Smooth muscle cell (in vitro differentiated cells): ENCODE measurements around the gene NUDT15. TPM values are rescaled to one million over a fixed set of nuclear protein-coding genes. Genes with fewer than 3 reads are reported as not detected.
"Not testable (repeated sequence)": the region's sequence is repeated elsewhere in the genome, so short reads cannot be mapped to it uniquely, and the experiment has no call there.

Experiments used
- DNase-seq: peaks from one replicate; lab custom pipeline; 2025; ENCODE audit not compliant: unreplicated experiment; lab: John Stamatoyannopoulos, UW
- H2AFZ ChIP-seq: fragments of 200-600 bp; sonication (generic); 2 replicates; pipeline ENCODE4 v1.6.0; 2016; ENCODE audit warnings: antibody characterized with exemption, low read depth, mild to moderate bottlenecking
- H3F3A ChIP-seq: fragments of 200-600 bp; sonication (generic); 2 replicates; pipeline ENCODE4 v1.6.0; 2017; ENCODE audit warnings: antibody characterized with exemption, low read depth
- H3K27ac ChIP-seq: fragments of 200-600 bp; sonication (generic); 2 replicates; pipeline ENCODE4 v1.5.1; 2016; ENCODE audit warnings: low read depth, mild to moderate bottlenecking
- H3K27me3 ChIP-seq: fragments of 200-600 bp; sonication (generic); 2 replicates; pipeline ENCODE4 v1.6.1; 2016; ENCODE audit warnings: low read depth, mild to moderate bottlenecking
- H3K36me3 ChIP-seq: fragments of 200-600 bp; sonication (generic); 2 replicates; pipeline ENCODE4 v1.5.1; 2016; ENCODE audit warnings: low read depth
- H3K4me1 ChIP-seq: fragments of 200-600 bp; sonication (generic); 2 replicates; pipeline ENCODE4 v1.5.1; 2016; ENCODE audit warnings: low read depth
- H3K4me2 ChIP-seq: fragments of 200-600 bp; sonication (generic); 2 replicates; pipeline ENCODE4 v1.6.0; 2016; ENCODE audit warnings: mild to moderate bottlenecking
- H3K4me3 ChIP-seq: fragments of 200-600 bp; sonication (generic); 2 replicates; pipeline ENCODE4 v1.5.1; 2016; ENCODE audit warnings: mild to moderate bottlenecking
- H3K79me2 ChIP-seq: fragments of 200-600 bp; sonication (generic); 2 replicates; pipeline ENCODE4 v1.6.0; 2016; ENCODE audit warnings: low read depth, mild to moderate bottlenecking
- H3K9ac ChIP-seq: fragments of 200-600 bp; sonication (generic); 2 replicates; pipeline ENCODE4 v1.6.0; 2016; ENCODE audit warnings: low read depth
- H3K9me3 ChIP-seq: fragments of 200-600 bp; sonication (generic); replicated peaks from 2 replicates; pipeline ENCODE4 v1.5.1; 2016; ENCODE audit warnings: low read depth
- H4K20me1 ChIP-seq: fragments of 200-600 bp; sonication (generic); 2 replicates; pipeline ENCODE4 v1.6.0; 2016; ENCODE audit warnings: low read depth
- WGBS: methylation state at CpG from one replicate; pipeline ENCODE4 v1.1.7; 2016; ENCODE audit warnings: low lambda C conversion rate; 5-methylcytosine and 5-hydroxymethylcytosine counted together
- polyA plus RNA-seq: library from polyadenylated mRNA; unstranded; fragments of >200 nt; fragmentation: Nextera tagmentation; extraction: Ambion mirVana; gene quantifications from 2 replicates; pipeline ENCODE4 v1.2.1, GENCODE V29; 2016
- total RNA-seq: library from RNA; depleted of rRNA; stranded (reverse); fragments of >200 nt; gene quantifications from 2 replicates; pipeline ENCODE4 v1.2.3, GENCODE V29; 2014
- TF ChIP-seq, protein P1 (sequence below): fragments of 200-600 bp; sonication (generic); IDR thresholded peaks from 2 replicates; pipeline ENCODE4 v1.5.1; 2017; ENCODE audit warnings: borderline replicate concordance, mild to moderate bottlenecking, antibody characterized with exemption; ENCODE audit not compliant: insufficient read depth, poor library complexity, severe bottlenecking

Gene NUDT15
- total and polyA plus RNA-seq, 2 experiments from 2014 or later = 6.9 to 17.4 TPM

DNA sequence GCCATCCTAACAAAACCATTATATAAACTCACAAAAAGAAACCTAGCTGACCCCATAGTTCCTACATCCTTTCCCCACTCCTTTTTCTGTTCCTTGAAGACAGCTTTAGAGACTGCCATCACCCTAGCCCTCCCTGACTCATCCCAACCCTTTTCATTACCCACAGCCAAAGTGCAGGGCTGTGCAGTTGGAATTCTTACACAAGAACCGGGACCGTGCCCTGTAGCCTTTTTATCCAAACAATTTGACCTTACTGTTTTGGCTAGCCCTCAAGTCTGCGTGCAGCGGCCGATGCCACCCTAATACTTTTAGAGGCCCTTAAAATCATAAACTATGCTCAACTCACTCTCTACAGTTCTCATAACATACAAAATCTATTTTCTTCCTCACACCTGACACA lies 22.4 kb downstream of the NUDT15 start:
- not testable (repeated sequence) for H4K20me1 ChIP-seq, H3K4me3 ChIP-seq, H2AFZ ChIP-seq, H3K9me3 ChIP-seq, H3K4me1 ChIP-seq, H3K4me2 ChIP-seq, DNase-seq, H3K27me3 ChIP-seq, H3K36me3 ChIP-seq, H3K27ac ChIP-seq, H3K79me2 ChIP-seq, H3K9ac ChIP-seq, H3F3A ChIP-seq
- 67% methylated on average over 5 of the region's 5 CpGs for WGBS

DNA sequence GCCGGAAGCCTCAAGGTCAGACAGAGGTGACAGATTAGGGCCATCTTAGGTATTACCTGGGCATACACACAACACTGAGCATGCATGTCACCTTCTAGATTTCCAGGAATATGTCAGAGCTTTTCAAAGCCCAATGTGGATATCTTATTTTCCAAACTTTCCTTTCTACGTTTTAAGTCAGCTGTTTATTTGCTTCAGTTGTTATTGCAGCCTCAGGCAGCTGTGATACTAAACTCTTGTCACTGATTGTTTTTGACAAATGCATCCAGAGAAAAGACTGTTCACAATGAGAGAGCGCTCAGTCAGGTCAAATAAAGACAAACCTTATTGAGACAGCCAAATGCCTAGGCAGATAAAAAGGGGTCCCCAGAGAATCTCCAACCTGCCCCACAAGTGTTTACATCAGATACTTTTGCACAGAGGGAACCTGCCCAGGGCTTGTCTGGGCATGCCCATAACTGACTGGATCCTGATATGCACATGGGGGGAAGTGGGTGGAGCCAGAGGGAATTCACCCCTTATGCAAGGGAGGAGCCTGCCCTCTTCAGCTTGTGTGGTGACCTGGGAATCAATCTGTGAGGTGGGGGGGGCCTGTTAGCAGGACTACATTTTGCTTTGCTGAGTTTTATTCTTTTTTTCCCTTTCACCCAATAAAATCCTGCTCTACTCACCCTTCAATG lies 28.9 kb downstream of the NUDT15 start:
- peaks cover 57% of the 10 kb centered on the region for H3K36me3 ChIP-seq
- DNase-seq = no peak
- no peak overlapping the region for H3K4me3 ChIP-seq
- no peak overlapping the region for H3K27ac ChIP-seq
- no peak overlapping the region for H3K4me2 ChIP-seq
- no peaks in the 10 kb centered on the region for H3K27me3 ChIP-seq
- no peaks in the 10 kb centered on the region for H3K79me2 ChIP-seq
- no peaks in the 10 kb centered on the region for H4K20me1 ChIP-seq
- peaks cover 25% of the 10 kb centered on the region for H3K9me3 ChIP-seq
- TF ChIP-seq, protein P1, sequence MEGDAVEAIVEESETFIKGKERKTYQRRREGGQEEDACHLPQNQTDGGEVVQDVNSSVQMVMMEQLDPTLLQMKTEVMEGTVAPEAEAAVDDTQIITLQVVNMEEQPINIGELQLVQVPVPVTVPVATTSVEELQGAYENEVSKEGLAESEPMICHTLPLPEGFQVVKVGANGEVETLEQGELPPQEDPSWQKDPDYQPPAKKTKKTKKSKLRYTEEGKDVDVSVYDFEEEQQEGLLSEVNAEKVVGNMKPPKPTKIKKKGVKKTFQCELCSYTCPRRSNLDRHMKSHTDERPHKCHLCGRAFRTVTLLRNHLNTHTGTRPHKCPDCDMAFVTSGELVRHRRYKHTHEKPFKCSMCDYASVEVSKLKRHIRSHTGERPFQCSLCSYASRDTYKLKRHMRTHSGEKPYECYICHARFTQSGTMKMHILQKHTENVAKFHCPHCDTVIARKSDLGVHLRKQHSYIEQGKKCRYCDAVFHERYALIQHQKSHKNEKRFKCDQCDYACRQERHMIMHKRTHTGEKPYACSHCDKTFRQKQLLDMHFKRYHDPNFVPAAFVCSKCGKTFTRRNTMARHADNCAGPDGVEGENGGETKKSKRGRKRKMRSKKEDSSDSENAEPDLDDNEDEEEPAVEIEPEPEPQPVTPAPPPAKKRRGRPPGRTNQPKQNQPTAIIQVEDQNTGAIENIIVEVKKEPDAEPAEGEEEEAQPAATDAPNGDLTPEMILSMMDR = no peak
- no peak overlapping the region for H3K9ac ChIP-seq
- no peaks in the 10 kb centered on the region for H3F3A ChIP-seq
- H2AFZ ChIP-seq = no peak overlapping the region
- WGBS = 97% methylated on average over 3 of the region's 3 CpGs
- H3K4me1 ChIP-seq = no peaks in the 10 kb centered on the region

DNA sequence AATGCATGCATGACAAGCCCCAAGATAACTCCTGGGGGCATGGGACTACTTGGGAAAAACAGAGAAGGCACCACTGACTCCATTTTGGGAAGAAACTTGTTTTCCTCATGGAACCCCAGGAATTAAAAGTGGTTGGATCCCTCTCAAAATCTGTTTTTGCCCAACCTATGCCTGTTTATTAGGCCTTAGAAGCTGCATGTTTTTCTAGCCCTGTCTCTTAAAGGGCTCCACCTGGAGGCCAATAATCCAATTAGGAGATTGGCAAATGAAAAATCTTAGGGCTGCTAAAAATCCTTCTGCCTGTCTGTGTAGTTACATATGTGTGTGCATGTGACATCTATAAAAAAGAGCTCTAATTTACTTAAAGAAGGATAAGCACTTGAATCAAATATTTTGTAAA lies 30.5 kb downstream of the NUDT15 start:
- DNase-seq = no peak
- no peak overlapping the region for H3K4me3 ChIP-seq
- H2AFZ ChIP-seq = no peak overlapping the region
- no peaks in the 10 kb centered on the region for H3F3A ChIP-seq
- H4K20me1 ChIP-seq = no peaks in the 10 kb centered on the region
- H3K27ac ChIP-seq = no peak overlapping the region
- no peak overlapping the region for H3K4me2 ChIP-seq
- H3K27me3 ChIP-seq = no peaks in the 10 kb centered on the region
- H3K9me3 ChIP-seq = peaks cover 25% of the 10 kb centered on the region
- H3K4me1 ChIP-seq = no peaks in the 10 kb centered on the region
- H3K79me2 ChIP-seq = no peaks in the 10 kb centered on the region
- TF ChIP-seq, protein P1 = no peak
- H3K9ac ChIP-seq = no peak overlapping the region
- H3K36me3 ChIP-seq = peaks cover 73% of the 10 kb centered on the region

DNA sequence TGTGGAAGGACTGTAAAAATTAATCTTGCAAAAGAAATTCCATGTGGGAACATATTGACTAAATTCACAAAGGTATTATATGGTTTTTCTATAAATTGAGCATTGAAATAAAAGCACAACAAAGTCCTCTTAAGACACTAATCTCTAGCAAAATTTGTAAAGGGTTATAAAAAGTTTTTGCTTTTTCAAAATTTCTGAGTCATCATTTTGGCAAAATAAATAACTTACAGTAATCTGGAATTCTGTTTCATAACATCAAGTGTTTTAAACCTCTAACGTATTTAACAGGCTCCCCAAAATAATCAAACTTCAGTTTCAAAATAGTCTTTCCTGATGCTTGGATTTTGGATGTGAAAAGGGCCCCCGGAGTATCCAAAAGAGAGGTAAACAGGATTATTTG lies 31.4 kb downstream of the NUDT15 start:
- H3K27ac ChIP-seq = no peak overlapping the region
- DNase-seq = no peak
- no peak overlapping the region for H2AFZ ChIP-seq
- TF ChIP-seq, protein P1 = no peak
- peaks cover 25% of the 10 kb centered on the region for H3K9me3 ChIP-seq
- no peaks in the 10 kb centered on the region for H3K79me2 ChIP-seq
- H3F3A ChIP-seq = no peaks in the 10 kb centered on the region
- no peak overlapping the region for H3K4me3 ChIP-seq
- H3K4me2 ChIP-seq = no peak overlapping the region
- H3K27me3 ChIP-seq = no peaks in the 10 kb centered on the region
- no peaks in the 10 kb centered on the region for H3K4me1 ChIP-seq
- peaks cover 82% of the 10 kb centered on the region for H3K36me3 ChIP-seq
- no peak overlapping the region for H3K9ac ChIP-seq
- no peaks in the 10 kb centered on the region for H4K20me1 ChIP-seq
- WGBS = 96% methylated on average over 2 of the region's 2 CpGs
